Panc1 (cell line): ENCODE measurements around the gene AP4B1.

Experiments
- CTCF ChIP-seq: fragments of 450-650 bp; IDR thresholded peaks from 2 replicates; pipeline ENCODE4 v1.5.1; 2017; ENCODE audit warnings: mild to moderate bottlenecking
- POLR2AphosphoS5 ChIP-seq: IDR thresholded peaks from 2 replicates; pipeline ENCODE4 v1.6.1; 2012; ENCODE audit warnings: mild to moderate bottlenecking, low read depth, low read length, moderate library complexity
- REST ChIP-seq, 2 experiments: IDR thresholded peaks; 2 replicates each; pipeline ENCODE4 v1.6.1; 2011 to 2012; ENCODE audit warnings: low read depth in 2 of 2, control low read depth in 1 of 2, low read length in 1 of 2, mild to moderate bottlenecking in 1 of 2, moderate library complexity in 1 of 2; ENCODE audit not compliant: insufficient read depth in 1 of 2
- SIN3A ChIP-seq: IDR thresholded peaks from 2 replicates; pipeline ENCODE4 v1.6.1; 2012; ENCODE audit warnings: low read depth, mild to moderate bottlenecking, low read length, moderate library complexity, borderline replicate concordance; ENCODE audit not compliant: insufficient read depth
- TCF7L2 ChIP-seq: IDR thresholded peaks from 2 replicates; pipeline ENCODE4 v1.6.1; 2011; ENCODE audit warnings: mild to moderate bottlenecking, low read depth, low read length, inconsistent platforms

- no peak for TF ChIP-seq CTCF
- TF ChIP-seq REST (IDR thresholded peaks at IDR 0.05; ENCODE audit: insufficient read depth in 1 of 2, low read depth in 2 of 2, low read length in 1 of 2), result no peak
- no peak for TF ChIP-seq SIN3A
- no peak for TF ChIP-seq POLR2AphosphoS5
- TF ChIP-seq TCF7L2, result no peak
Measured at GRCh38 chr1:113947388-113948107, 42.9 kb upstream of the AP4B1 start.
